Loucy (cell line): Measurements from ENCODE around the gene FUS.

Experiments
- H2AFZ ChIP-seq: fragments of 200-600 bp; sonication (generic); 2 replicates; pipeline ENCODE4 v1.6.0; 2016; ENCODE audit warnings: antibody characterized with exemption, mild to moderate bottlenecking, low read length, moderate library complexity
- H3F3A ChIP-seq: fragments of 200-600 bp; 2 replicates; pipeline ENCODE4 v1.6.0; 2016; ENCODE audit warnings: antibody characterized with exemption, low read depth, mild to moderate bottlenecking
- H3K27me3 ChIP-seq: fragments of 200-600 bp; sonication (generic); 2 replicates; pipeline ENCODE4 v1.6.1; 2014; ENCODE audit warnings: low read length, mild to moderate bottlenecking; ENCODE audit not compliant: insufficient read depth, poor library complexity, severe bottlenecking
- H3K36me3 ChIP-seq: fragments of 200-600 bp; sonication (generic); 2 replicates; pipeline ENCODE4 v1.6.1; 2016; ENCODE audit warnings: low read length; ENCODE audit not compliant: insufficient read depth
- H3K4me1 ChIP-seq: fragments of 200-600 bp; sonication (generic); 2 replicates; pipeline ENCODE4 v1.5.1; 2014; ENCODE audit warnings: low read length, mild to moderate bottlenecking; ENCODE audit not compliant: insufficient read depth, poor library complexity, severe bottlenecking
- H3K4me2 ChIP-seq: fragments of 200-600 bp; sonication (generic); 2 replicates; pipeline ENCODE4 v1.6.0; 2014; ENCODE audit warnings: antibody characterized with exemption, low read length, low read depth, mild to moderate bottlenecking; ENCODE audit not compliant: poor library complexity, severe bottlenecking
- H3K4me3 ChIP-seq: fragments of 200-600 bp; sonication (generic); 2 replicates; pipeline ENCODE4 v1.5.1; 2014; ENCODE audit warnings: low read length, mild to moderate bottlenecking, mixed read lengths; ENCODE audit not compliant: poor library complexity, severe bottlenecking
- H3K79me2 ChIP-seq: fragments of 200-600 bp; sonication (generic); 2 replicates; pipeline ENCODE4 v1.6.1; 2014; ENCODE audit warnings: low read length; ENCODE audit not compliant: insufficient read depth
- H3K9ac ChIP-seq: fragments of 200-600 bp; sonication (generic); 2 replicates; pipeline ENCODE4 v1.6.0; 2014; ENCODE audit warnings: mild to moderate bottlenecking, low read depth, low read length, moderate library complexity; ENCODE audit not compliant: poor library complexity, severe bottlenecking
- H3K9me2 ChIP-seq: fragments of 200-600 bp; sonication (generic); replicated peaks from 2 replicates; pipeline ENCODE4 v1.6.1; 2016; ENCODE audit warnings: low read depth, low read length, mixed read lengths
- H3K9me3 ChIP-seq: fragments of 200-600 bp; sonication (generic); 2 replicates; pipeline ENCODE4 v1.6.1; 2014; ENCODE audit warnings: mild to moderate bottlenecking, antibody characterized with exemption, low read length, low read depth; ENCODE audit not compliant: insufficient read depth
- H4K20me1 ChIP-seq: fragments of 200-600 bp; sonication (generic); 2 replicates; pipeline ENCODE4 v1.6.0; 2014; ENCODE audit warnings: antibody characterized with exemption, low read length, mild to moderate bottlenecking; ENCODE audit not compliant: insufficient read depth, poor library complexity, severe bottlenecking
- EZH2phosphoT487 ChIP-seq: fragments of 200-600 bp; IDR thresholded peaks from 2 replicates; pipeline ENCODE4 v1.6.1; 2018; ENCODE audit warnings: antibody characterized with exemption, mild to moderate bottlenecking, moderate library complexity, borderline replicate concordance
- TF ChIP-seq, protein P1 (sequence below): fragments of 200-600 bp; sonication (generic); conservative IDR thresholded peaks from 2 replicates; pipeline ENCODE4 v1.5.1; 2014; ENCODE audit warnings: mild to moderate bottlenecking, antibody characterized with exemption, low read length

FUS gene

DNA sequence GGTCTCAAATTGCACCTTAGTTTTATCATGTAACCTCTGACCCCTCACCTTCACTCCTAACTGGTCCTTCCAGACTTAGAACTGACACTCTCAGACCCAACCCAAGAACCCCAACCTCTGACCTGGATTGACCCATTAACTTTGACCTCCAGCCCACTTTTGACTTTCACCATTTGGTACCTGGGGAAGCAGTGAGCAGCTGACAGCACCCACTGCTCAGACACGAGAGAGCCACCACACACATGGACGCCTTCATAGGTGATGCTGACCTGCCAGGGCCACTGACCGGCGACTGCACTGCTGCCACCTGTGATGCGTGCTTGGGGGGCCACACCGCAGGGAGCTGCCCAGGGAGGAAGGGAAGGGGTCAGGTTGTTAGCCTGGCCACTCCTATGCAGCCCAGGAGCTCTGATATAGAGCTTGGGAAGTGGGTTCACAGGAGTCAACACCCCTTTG is 46.9 kb upstream of the FUS start:
- Histone ChIP-seq H3K4me1 (no peaks in the 10 kb centered on the region), H3K4me2 (no peak overlapping the region), H3F3A (no peaks in the 10 kb centered on the region)

DNA sequence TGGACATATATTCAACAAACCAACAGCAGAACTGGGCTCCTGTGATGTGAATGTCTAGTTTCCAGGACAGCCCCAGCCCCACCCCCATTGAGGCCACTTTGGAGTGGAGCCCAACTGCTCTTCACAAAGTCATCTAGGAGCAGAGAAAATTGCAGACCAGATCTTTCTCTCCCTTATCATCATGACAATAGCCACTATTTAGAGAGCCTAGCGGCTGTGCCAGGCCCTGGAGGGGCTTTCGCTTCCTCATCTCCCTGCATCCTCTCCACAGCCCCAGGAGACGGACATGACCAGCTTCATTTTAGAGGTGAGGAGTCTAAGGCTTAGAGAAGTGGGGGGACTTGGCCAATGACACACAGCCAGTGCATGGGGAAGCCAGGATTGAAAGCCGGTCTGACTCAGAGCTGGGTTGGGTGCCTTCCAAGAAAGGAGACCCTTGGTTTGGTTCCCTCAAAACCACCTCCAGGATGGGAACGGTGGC is 45.8 kb upstream of the FUS start:
- Histone ChIP-seq H3K9ac (no peak overlapping the region), H3F3A (no peaks in the 10 kb centered on the region), H3K9me2 (no peaks in the 10 kb centered on the region), H3K27me3 (no peaks in the 10 kb centered on the region), H3K4me1 (no peaks in the 10 kb centered on the region), H3K79me2 (no peaks in the 10 kb centered on the region), H3K9me3 (no peaks in the 10 kb centered on the region), H3K4me2 (no peak overlapping the region), H2AFZ (no peak overlapping the region), H3K4me3 (no peak overlapping the region), H3K36me3 (no peaks in the 10 kb centered on the region), H4K20me1 (no peaks in the 10 kb centered on the region)
- TF ChIP-seq, protein P1, sequence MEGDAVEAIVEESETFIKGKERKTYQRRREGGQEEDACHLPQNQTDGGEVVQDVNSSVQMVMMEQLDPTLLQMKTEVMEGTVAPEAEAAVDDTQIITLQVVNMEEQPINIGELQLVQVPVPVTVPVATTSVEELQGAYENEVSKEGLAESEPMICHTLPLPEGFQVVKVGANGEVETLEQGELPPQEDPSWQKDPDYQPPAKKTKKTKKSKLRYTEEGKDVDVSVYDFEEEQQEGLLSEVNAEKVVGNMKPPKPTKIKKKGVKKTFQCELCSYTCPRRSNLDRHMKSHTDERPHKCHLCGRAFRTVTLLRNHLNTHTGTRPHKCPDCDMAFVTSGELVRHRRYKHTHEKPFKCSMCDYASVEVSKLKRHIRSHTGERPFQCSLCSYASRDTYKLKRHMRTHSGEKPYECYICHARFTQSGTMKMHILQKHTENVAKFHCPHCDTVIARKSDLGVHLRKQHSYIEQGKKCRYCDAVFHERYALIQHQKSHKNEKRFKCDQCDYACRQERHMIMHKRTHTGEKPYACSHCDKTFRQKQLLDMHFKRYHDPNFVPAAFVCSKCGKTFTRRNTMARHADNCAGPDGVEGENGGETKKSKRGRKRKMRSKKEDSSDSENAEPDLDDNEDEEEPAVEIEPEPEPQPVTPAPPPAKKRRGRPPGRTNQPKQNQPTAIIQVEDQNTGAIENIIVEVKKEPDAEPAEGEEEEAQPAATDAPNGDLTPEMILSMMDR, result no peak
- TF ChIP-seq EZH2phosphoT487, result no peak

More for the DNA sequence above, 46.9 kb upstream of the FUS start:
- Histone ChIP-seq H2AFZ (no peak overlapping the region), H3K9me2 (no peaks in the 10 kb centered on the region), H3K9ac (no peak overlapping the region), H3K9me3 (no peaks in the 10 kb centered on the region), H3K27me3 (no peaks in the 10 kb centered on the region), H3K4me3 (no peak overlapping the region), H4K20me1 (no peaks in the 10 kb centered on the region), H3K79me2 (no peaks in the 10 kb centered on the region), H3K36me3 (no peaks in the 10 kb centered on the region)
- no peak for TF ChIP-seq EZH2phosphoT487
- TF ChIP-seq, protein P1, result no peak

DNA sequence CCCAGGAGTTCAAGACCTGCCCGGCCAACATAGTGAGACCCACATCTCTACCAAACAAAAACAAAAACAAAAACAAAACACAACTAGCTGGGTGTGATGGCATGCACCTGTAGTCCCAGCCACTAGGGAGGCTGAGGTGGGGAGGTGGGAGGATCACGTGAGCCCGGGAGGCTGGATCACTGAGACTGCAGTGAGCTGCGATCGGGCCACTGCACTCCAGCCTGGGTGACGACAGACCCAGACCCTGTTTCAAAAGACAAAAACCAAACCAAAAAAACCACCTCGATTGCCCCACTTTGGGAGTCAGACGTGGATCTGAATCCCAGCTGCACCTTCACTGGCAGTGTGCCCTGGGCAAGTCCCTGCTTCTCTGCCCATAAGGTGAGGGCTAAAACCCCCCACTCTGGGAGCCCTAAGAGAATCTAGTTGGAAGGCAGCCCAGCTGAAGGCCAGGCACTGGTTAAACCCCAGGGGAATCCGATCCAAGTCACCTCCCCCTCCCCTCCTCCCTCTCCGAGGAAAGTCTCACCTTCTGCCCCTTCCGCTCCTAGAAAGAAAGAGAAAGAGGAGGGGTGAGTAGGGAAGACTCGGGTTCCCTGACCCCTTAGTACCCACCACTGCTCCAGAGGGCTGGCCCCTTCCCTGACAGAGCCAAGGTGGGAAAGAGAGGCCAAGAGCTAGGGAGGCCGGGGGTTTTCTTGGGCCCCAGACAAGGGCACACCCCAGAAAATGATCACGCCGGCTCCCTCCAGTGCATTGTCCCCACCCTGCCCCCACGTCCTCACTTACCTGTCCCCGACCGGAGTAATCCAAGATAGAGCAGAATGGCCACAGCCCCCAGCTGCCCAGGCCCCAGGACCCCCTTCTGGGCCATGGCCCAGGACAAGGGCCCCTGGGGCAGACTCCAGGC is 45.1 kb upstream of the FUS start:
- TF ChIP-seq EZH2phosphoT487, result no peak
- TF ChIP-seq, protein P1, result no peak
- Histone ChIP-seq H3K4me2 (no peak overlapping the region), H3K4me3 (no peak overlapping the region), H3F3A (no peaks in the 10 kb centered on the region), H3K9me2 (no peaks in the 10 kb centered on the region), H3K27me3 (no peaks in the 10 kb centered on the region), H2AFZ (no peak overlapping the region), H3K36me3 (no peaks in the 10 kb centered on the region), H3K79me2 (no peaks in the 10 kb centered on the region), H3K9ac (no peak overlapping the region), H4K20me1 (no peaks in the 10 kb centered on the region), H3K9me3 (no peaks in the 10 kb centered on the region), H3K4me1 (no peaks in the 10 kb centered on the region)
